IMR-90 (cell line): ENCODE measurements around the gene DYSF. TPM values are rescaled to one million over a fixed set of nuclear protein-coding genes. Genes with fewer than 3 reads are reported as not detected.
A peak's percentile ranks its signal among the peaks of the same experiment; 100 is the strongest.

Experiments used
- ATAC-seq: fragments of 200-7000 bp; cut with Tn5 transposase; 2 replicates; pipeline ENCODE4 v1.9.1; 2020; ENCODE audit warnings: low read depth, mild to moderate bottlenecking, moderate library complexity
- BruUV-seq: library from RNA; stranded (reverse); fragments of 400-500 nt; replicated peaks from 2 replicates; lab custom pipeline; 2021; lab: Mats Ljungman, UMichigan
- CTCF ChIA-PET: fragments of 300-600 bp; formaldehyde crosslinking; extraction: SDS; loops from one replicate; lab custom pipeline; 2021; ENCODE audit warnings: antibody characterized with exemption; lab: Yijun Ruan, JAX
- POLR2A ChIA-PET: fragments of 300-600 bp; sonication (Branson Sonifier 250); formaldehyde crosslinking; loops from one replicate; lab custom pipeline; 2022; ENCODE audit warnings: antibody characterized with exemption; ENCODE audit not compliant: unreplicated experiment; lab: Charles Lee
- DNase-seq: peaks from one replicate; pipeline ENCODE4 v3.0.0; 2013
- H2AFZ ChIP-seq: replicated peaks from 2 replicates; pipeline ENCODE3; 2013; ENCODE audit warnings: low read length, mild to moderate bottlenecking; ENCODE audit not compliant: poor library complexity
- H2AK5ac ChIP-seq: 2 replicates; pipeline ENCODE4 v1.6.1; 2013; ENCODE audit warnings: low read depth, low read length, inconsistent platforms
- H2AK9ac ChIP-seq: replicated peaks from 2 replicates; pipeline ENCODE3; 2013; ENCODE audit warnings: mild to moderate bottlenecking, low read depth, low read length, moderate library complexity; ENCODE audit not compliant: poor library complexity
- H2BK120ac ChIP-seq: 2 replicates; pipeline ENCODE4 v1.6.1; 2013; ENCODE audit warnings: low read depth, low read length, inconsistent platforms
- H2BK15ac ChIP-seq: 3 replicates; pipeline ENCODE4 v1.6.1; 2013; ENCODE audit warnings: low read depth, low read length, inconsistent platforms
- H2BK20ac ChIP-seq: 2 replicates; pipeline ENCODE4 v1.6.1; 2013; ENCODE audit warnings: low read depth, mild to moderate bottlenecking, inconsistent platforms, low read length, moderate library complexity
- H2BK5ac ChIP-seq: 2 replicates; pipeline ENCODE4 v1.6.1; 2013; ENCODE audit warnings: mild to moderate bottlenecking, low read depth, low read length, inconsistent platforms; ENCODE audit not compliant: poor library complexity, severe bottlenecking
- H3K14ac ChIP-seq: replicated peaks from 2 replicates; pipeline ENCODE4 v1.6.1; 2013; ENCODE audit warnings: low read depth, low read length, inconsistent platforms
- H3K18ac ChIP-seq: 2 replicates; pipeline ENCODE4 v1.6.1; 2013; ENCODE audit warnings: low read depth, low read length, control low read depth
- H3K23ac ChIP-seq: 2 replicates; pipeline ENCODE4 v1.6.1; 2013; ENCODE audit warnings: low read depth, low read length, inconsistent platforms
- H3K27ac ChIP-seq: 2 replicates; pipeline ENCODE4 v1.5.1; 2013; ENCODE audit warnings: mild to moderate bottlenecking, control low read depth, low read length; ENCODE audit not compliant: insufficient read depth
- H3K27me3 ChIP-seq: 2 replicates; pipeline ENCODE4 v1.6.1; 2013; ENCODE audit warnings: low read length; ENCODE audit not compliant: control insufficient read depth, insufficient read depth
- H3K36me3 ChIP-seq: 2 replicates; pipeline ENCODE4 v1.6.1; 2013; ENCODE audit warnings: low read length, mixed read lengths; ENCODE audit not compliant: control insufficient read depth, insufficient read depth
- H3K4ac ChIP-seq: 2 replicates; pipeline ENCODE4 v1.6.1; 2013; ENCODE audit warnings: low read depth, low read length, inconsistent platforms
- H3K4me1 ChIP-seq: 2 replicates; pipeline ENCODE4 v1.6.1; 2013; ENCODE audit warnings: low read length, mixed read lengths; ENCODE audit not compliant: control insufficient read depth, insufficient read depth
- H3K4me2 ChIP-seq: 2 replicates; pipeline ENCODE4 v1.6.1; 2013; ENCODE audit warnings: low read depth, mild to moderate bottlenecking, control low read depth, low read length, moderate library complexity
- H3K4me3 ChIP-seq: 2 replicates; pipeline ENCODE4 v1.5.1; 2013; ENCODE audit warnings: low read depth, mild to moderate bottlenecking, control low read depth, low read length, moderate library complexity; ENCODE audit not compliant: insufficient read depth
- H3K56ac ChIP-seq: 2 replicates; pipeline ENCODE4 v1.6.1; 2013; ENCODE audit warnings: low read length, inconsistent platforms; ENCODE audit not compliant: insufficient read depth; ENCODE audit errors: extremely low read depth
- H3K79me1 ChIP-seq, 2 experiments: 2 replicates each; pipeline ENCODE4 v1.6.1; 2013; ENCODE audit warnings: low read length in 2 of 2, inconsistent platforms in 1 of 2, low read depth in 1 of 2
- H3K9ac ChIP-seq: 2 replicates; pipeline ENCODE4 v1.6.1; 2013; ENCODE audit warnings: low read depth, low read length, control low read depth
- H3K9me1 ChIP-seq: 2 replicates; pipeline ENCODE4 v1.6.1; 2013; ENCODE audit warnings: low read length, inconsistent platforms; ENCODE audit not compliant: insufficient read depth
- H3K9me3 ChIP-seq: 2 replicates; pipeline ENCODE4 v1.6.1; 2013; ENCODE audit warnings: low read length; ENCODE audit not compliant: control insufficient read depth, insufficient read depth
- H4K20me1 ChIP-seq: 2 replicates; pipeline ENCODE4 v1.6.1; 2013; ENCODE audit warnings: low read length, inconsistent platforms; ENCODE audit not compliant: insufficient read depth
- H4K5ac ChIP-seq: 2 replicates; pipeline ENCODE4 v1.6.1; 2013; ENCODE audit warnings: mild to moderate bottlenecking, low read depth, low read length, control low read depth
- H4K8ac ChIP-seq, 2 experiments: 2 replicates each; pipeline ENCODE4 v1.6.1; 2013; ENCODE audit warnings: low read depth in 2 of 2, low read length in 2 of 2, control low read depth in 1 of 2, inconsistent platforms in 1 of 2
- H4K91ac ChIP-seq: 2 replicates; pipeline ENCODE4 v1.6.1; 2013; ENCODE audit warnings: low read depth, low read length, inconsistent platforms; ENCODE audit not compliant: insufficient read depth
- CEBPB ChIP-seq: IDR thresholded peaks from 2 replicates; pipeline ENCODE4 v1.6.1; 2012; ENCODE audit warnings: low read depth, low read length, improper control_type of control experiment
- CHD1 ChIP-seq: IDR thresholded peaks from 2 replicates; pipeline ENCODE4 v1.6.1; 2012; ENCODE audit warnings: low read depth, low read length, improper control_type of control experiment
- POLR2A ChIP-seq: IDR thresholded peaks from 2 replicates; pipeline ENCODE4 v1.6.1; 2012; ENCODE audit warnings: mild to moderate bottlenecking, low read depth, low read length
- RCOR1 ChIP-seq: IDR thresholded peaks from 2 replicates; pipeline ENCODE4 v1.6.1; 2012; ENCODE audit warnings: mild to moderate bottlenecking, low read length, improper control_type of control experiment; ENCODE audit not compliant: insufficient replicate concordance
- USF2 ChIP-seq: fragments of 150-350 bp; IDR thresholded peaks from 2 replicates; pipeline ENCODE4 v1.6.1; 2017; ENCODE audit warnings: mild to moderate bottlenecking, antibody characterized with exemption, low read length, low read depth
- WGBS, 2 experiments: methylation state at CpG; one replicate each; pipeline versions ENCODE4 v1.1.5 to v1.1.7; 2013; ENCODE audit warnings: missing lambda C conversion rate in 2 of 2; ENCODE audit not compliant: insufficient read length in 1 of 2; ENCODE audit errors: extremely low coverage in 2 of 2; 5-methylcytosine and 5-hydroxymethylcytosine counted together
- dilution Hi-C: fragments of 300-500 bp; cut with HindIII; formaldehyde crosslinking; loops from one replicate; pipeline ENCODE4 v1.14.3; 2018; ENCODE audit warnings: low sequenced_read_pairs; ENCODE audit not compliant: unreplicated experiment
- in situ Hi-C: fragments of 300-500 bp; cut with MboI; formaldehyde crosslinking; loops from 3 replicates; pipeline ENCODE4 v1.14.3; 2019; ENCODE audit warnings: low sequenced_read_pairs, inconsistent platforms, mixed read lengths
- intact Hi-C: fragments of 100-400 bp; cut with micrococcal nuclease; formaldehyde crosslinking; loops from 2 replicates; pipeline ENCODE4 v1.10.0; 2022
- polyA plus RNA-seq, 3 experiments: library from polyadenylated mRNA; depleted of rRNA; stranded (reverse); fragments of >200 nt; gene quantifications; 2 replicates each; pipeline ENCODE4 v1.2.3, GENCODE V29; 2012; ENCODE audit warnings: low replicate concordance in 1 of 3
- total RNA-seq: library from RNA; depleted of rRNA; stranded (reverse); fragments of >200 nt; gene quantifications from 2 replicates; pipeline ENCODE4 v1.2.3, GENCODE V29; 2012

Gene DYSF
- total and polyA plus RNA-seq, 2 of the 4 experiments (the other 2 are of a cell fraction): 0.09 to 0.18 TPM

DNA sequence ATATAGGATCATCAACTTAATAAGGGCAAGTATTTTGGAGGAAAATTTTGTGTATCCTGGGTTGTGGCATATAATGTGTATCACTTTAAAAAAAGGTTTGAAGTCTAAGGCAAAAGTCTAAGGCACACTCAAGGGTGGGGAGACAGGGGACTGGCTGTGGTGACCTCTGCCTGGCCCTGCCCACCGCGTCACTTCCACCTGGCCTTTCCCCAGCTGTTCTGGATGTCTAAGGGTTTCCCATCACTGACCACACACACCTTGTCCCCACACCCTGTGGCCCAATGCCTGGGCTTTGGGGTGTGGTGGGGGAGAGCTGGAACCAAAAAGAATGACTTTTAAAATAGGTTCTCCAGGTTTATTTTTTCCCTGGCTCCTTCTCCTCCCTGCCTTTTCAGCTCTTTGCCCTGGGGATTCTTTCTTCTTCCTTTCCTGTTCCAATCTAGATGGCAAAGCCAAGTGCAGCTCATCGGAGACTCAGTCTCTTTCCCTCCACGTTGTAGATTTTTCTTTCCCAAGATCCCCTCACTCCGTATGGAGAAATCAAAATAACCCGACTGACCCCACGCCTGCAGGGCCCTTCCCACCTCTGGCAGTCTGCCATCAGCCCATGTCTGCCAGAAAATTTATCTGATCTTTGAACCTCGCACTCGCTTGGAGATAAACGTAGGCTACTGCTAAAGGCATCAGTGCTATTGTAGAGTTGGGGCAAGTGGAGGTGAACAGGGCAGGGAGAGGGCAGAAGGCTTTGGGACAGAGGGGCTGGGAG lies 257.2 kb downstream of the DYSF start:
- no peak overlapping the region for H3K4ac ChIP-seq
- H3K9me3 ChIP-seq: no peaks in the 10 kb centered on the region
- H3K23ac ChIP-seq: no peak overlapping the region
- H3K14ac ChIP-seq: no peak overlapping the region
- H4K5ac ChIP-seq: no peak overlapping the region
- DNase-seq (no peak), ATAC-seq (no peak)
- peak overlapping the region; percentile 34 for H2AK9ac ChIP-seq
- no peak overlapping the region for H3K56ac ChIP-seq
- no TSS peak for BruUV-seq
- H2BK20ac ChIP-seq: no peak overlapping the region
- H4K91ac ChIP-seq: no peak overlapping the region
- H2AFZ ChIP-seq: no peak overlapping the region
- no peak overlapping the region for H2BK15ac ChIP-seq
- peaks cover 42% of the 10 kb centered on the region for H3K27me3 ChIP-seq
- H4K20me1 ChIP-seq: peaks cover 7% of the 10 kb centered on the region; the same call in 1 of the 2 replicates
- H3K27ac ChIP-seq: no peak overlapping the region
- no peak overlapping the region for H2BK5ac ChIP-seq
- H4K8ac ChIP-seq: no peak overlapping the region
- H2AK5ac ChIP-seq: no peak overlapping the region
- H3K4me3 ChIP-seq: no peak overlapping the region
- no peak overlapping the region for H3K9ac ChIP-seq
- no peak overlapping the region for H2BK120ac ChIP-seq
- no peak overlapping the region for H3K18ac ChIP-seq
- intact Hi-C loops (no loop called here), dilution Hi-C loops (no loop called here), in situ Hi-C loops (no loop called here)
- no peak overlapping the region for H3K4me2 ChIP-seq
- POLR2A ChIA-PET: no interaction called here
- CTCF ChIA-PET: no interaction called here
- H3K4me1 ChIP-seq: peaks cover 5% of the 10 kb centered on the region; the same call in 1 of the 2 replicates
- 41% methylated on average over 3 of the region's 10 CpGs; no CpG with 5 or more reads in 1 of the 2 experiments for WGBS, 2 experiments
- TF ChIP-seq CHD1: no peak
- no peak for TF ChIP-seq USF2
- TF ChIP-seq CEBPB: no peak
- no peak for TF ChIP-seq POLR2A
- TF ChIP-seq RCOR1: no peak
- H3K9me1 ChIP-seq: peaks cover 7% of the 10 kb centered on the region; the same call in 1 of the 2 replicates
- H3K79me1 ChIP-seq: no peaks in the 10 kb centered on the region
- no peaks in the 10 kb centered on the region for H3K36me3 ChIP-seq
